HG03342 (cell line): Measurements from ENCODE around the gene FBLN7.

Experiments used
- ATAC-seq: cut with Tn5 transposase; IDR thresholded peaks from one replicate; pipeline ENCODE4 v1.9.1; 2021; ENCODE audit warnings: mild to moderate bottlenecking, moderate library complexity; ENCODE audit not compliant: unreplicated experiment

Gene FBLN7

GRCh38 chr2:112156152-112156986, 18.2 kb downstream of the FBLN7 start:
- ATAC-seq, result no peak

- ATAC-seq, result no peak
Observed at GRCh38 chr2:112157472-112157871, 19.3 kb downstream of the FBLN7 start.

GRCh38 chr2:112159454-112159921, 21.3 kb downstream of the FBLN7 start:
- no peak for ATAC-seq

GRCh38 chr2:112160283-112161250, 22.4 kb downstream of the FBLN7 start:
- no peak for ATAC-seq

- ATAC-seq, result no peak
Observed at GRCh38 chr2:112161431-112162145, 23.4 kb downstream of the FBLN7 start.

GRCh38 chr2:112162341-112162740, 24.2 kb downstream of the FBLN7 start:
- ATAC-seq, result no peak

- ATAC-seq, result no peak
Observed at GRCh38 chr2:112162956-112163355, 24.8 kb downstream of the FBLN7 start.

- ATAC-seq, result no peak
Observed at GRCh38 chr2:112163541-112163981, 25.4 kb downstream of the FBLN7 start.

GRCh38 chr2:112164876-112165275, 26.7 kb downstream of the FBLN7 start:
- ATAC-seq, result no peak

- ATAC-seq, result no peak
Observed at GRCh38 chr2:112165296-112165695, 27.1 kb downstream of the FBLN7 start.

GRCh38 chr2:112166806-112167499, 28.8 kb downstream of the FBLN7 start:
- no peak for ATAC-seq

- no peak for ATAC-seq
Observed at GRCh38 chr2:112168422-112169124, 30.4 kb downstream of the FBLN7 start.

- no peak for ATAC-seq
Observed at GRCh38 chr2:112170495-112170894, 32.3 kb downstream of the FBLN7 start.

GRCh38 chr2:112173646-112174319, 35.6 kb downstream of the FBLN7 start:
- no peak for ATAC-seq

- ATAC-seq, result no peak
Observed at GRCh38 chr2:112174383-112174782, 36.2 kb downstream of the FBLN7 start.

GRCh38 chr2:112175333-112175732, 37.1 kb downstream of the FBLN7 start:
- ATAC-seq, result no peak

- no peak for ATAC-seq
Observed at GRCh38 chr2:112175958-112176573, 37.9 kb downstream of the FBLN7 start.

GRCh38 chr2:112181571-112182290, 43.5 kb downstream of the FBLN7 start:
- ATAC-seq, result no peak
